Endothelial cell of umbilical vein (primary cell): ENCODE results near the gene C13orf46. TPM values are rescaled to one million over a fixed set of nuclear protein-coding genes. Genes with fewer than 3 reads are reported as not detected.
A peak's percentile ranks its signal among the peaks of the same experiment; 100 is the strongest.

Experiments
- BruUV-seq: library from RNA; stranded (reverse); fragments of 400-500 nt; replicated peaks from 2 replicates; lab custom pipeline; 2021; lab: Mats Ljungman, UMichigan
- CTCF ChIA-PET: fragments of 300-600, 350-600 bp; sonication (Branson Sonifier 250); formaldehyde crosslinking; loops from one replicate; lab custom pipeline; 2021; ENCODE audit warnings: antibody characterized with exemption, inconsistent platforms; lab: Charles Lee
- POLR2A ChIA-PET: fragments of 300-600, 350-600 bp; sonication (Branson Sonifier 250); formaldehyde crosslinking; loops from one replicate; lab custom pipeline; 2021; ENCODE audit warnings: antibody characterized with exemption, inconsistent platforms; lab: Charles Lee
- DNase-seq: peaks from one replicate; pipeline ENCODE4 v3.0.0-alpha.2; 2011; ENCODE audit warnings: low read depth, low spot score
- FAIRE-seq: peaks from 2 replicates; lab custom pipeline; 2011; peaks lifted over from hg19 to GRCh38; lab: Jason Lieb, UNC
- H2AFZ ChIP-seq: 2 replicates; pipeline ENCODE4 v1.6.0; 2012; ENCODE audit warnings: low read depth, low read length, control low read depth, inconsistent platforms
- H3K27ac ChIP-seq: 2 replicates; pipeline ENCODE4 v1.5.1; 2011; ENCODE audit warnings: low read depth, mild to moderate bottlenecking, control low read depth, low read length, moderate library complexity; ENCODE audit not compliant: insufficient read depth
- H3K27me3 ChIP-seq, 2 experiments: 2 replicates each; pipeline versions ENCODE4 v1.6.0 to v1.6.1; 2011; ENCODE audit warnings: low read length in 2 of 2, mixed read lengths in 1 of 2; ENCODE audit not compliant: control insufficient read depth in 2 of 2, insufficient read depth in 2 of 2
- H3K36me3 ChIP-seq, 2 experiments: 2 replicates in 1 of 2; 3 replicates in 1 of 2; pipeline ENCODE4 v1.5.1; 2011; ENCODE audit warnings: low read length in 2 of 2, mild to moderate bottlenecking in 1 of 2, moderate library complexity in 1 of 2; ENCODE audit not compliant: control insufficient read depth in 2 of 2, insufficient read depth in 2 of 2; ENCODE audit errors: extremely low read depth in 1 of 2
- H3K4me1 ChIP-seq: 3 replicates; pipeline ENCODE4 v1.5.1; 2011; ENCODE audit warnings: mild to moderate bottlenecking, low read length; ENCODE audit not compliant: control insufficient read depth, insufficient read depth; ENCODE audit errors: extremely low read depth
- H3K4me2 ChIP-seq: 2 replicates; pipeline ENCODE4 v1.6.1; 2011; ENCODE audit warnings: low read length, control low read depth, mixed read lengths; ENCODE audit not compliant: insufficient read depth
- H3K4me3 ChIP-seq, 3 experiments: fragments of 200-600 bp in 1 of 3; sonication (generic), shearing (Covaris generic) in 1 of 3; replicated peaks in 1 of 3; 2 replicates each; pipeline ENCODE4 v1.5.1; 2011 to 2016; ENCODE audit warnings: control low read depth in 3 of 3, low read length in 3 of 3, mild to moderate bottlenecking in 2 of 3, inconsistent platforms in 1 of 3, low read depth in 1 of 3, moderate library complexity in 1 of 3; ENCODE audit not compliant: insufficient read depth in 1 of 3
- H3K79me2 ChIP-seq: 2 replicates; pipeline ENCODE4 v1.6.0; 2012; ENCODE audit warnings: low read length, inconsistent platforms; ENCODE audit not compliant: control insufficient read depth, insufficient read depth
- H3K9ac ChIP-seq: replicated peaks from 2 replicates; pipeline ENCODE3; 2011; ENCODE audit warnings: low read length, control low read depth; ENCODE audit not compliant: insufficient read depth; ENCODE audit errors: extremely low read depth
- H3K9me1 ChIP-seq: replicated peaks from 3 replicates; pipeline ENCODE4 v1.6.0; 2011; ENCODE audit warnings: mild to moderate bottlenecking, low read length; ENCODE audit not compliant: control insufficient read depth, insufficient read depth; ENCODE audit errors: extremely low read depth
- H3K9me3 ChIP-seq: replicated peaks from 2 replicates; pipeline ENCODE4 v1.5.1; 2012; ENCODE audit warnings: low read length, inconsistent platforms; ENCODE audit not compliant: control insufficient read depth, insufficient read depth
- H4K20me1 ChIP-seq: replicated peaks from 2 replicates; pipeline ENCODE3; 2011; ENCODE audit warnings: mild to moderate bottlenecking, low read length; ENCODE audit not compliant: control insufficient read depth, insufficient read depth; ENCODE audit errors: extremely low read depth
- EZH2 ChIP-seq: IDR thresholded peaks from 2 replicates; pipeline ENCODE4 v1.6.1; 2012; ENCODE audit warnings: borderline replicate concordance, low read depth, mild to moderate bottlenecking, moderate library complexity, low read length, inconsistent platforms; ENCODE audit not compliant: severe bottlenecking
- FOS ChIP-seq: IDR thresholded peaks from 2 replicates; pipeline ENCODE4 v1.6.1; 2011; ENCODE audit warnings: mild to moderate bottlenecking, low read length, moderate library complexity, borderline replicate concordance; ENCODE audit not compliant: insufficient read depth
- GATA2 ChIP-seq: IDR thresholded peaks from 2 replicates; pipeline ENCODE4 v1.7.0; 2011; ENCODE audit warnings: low read depth, mild to moderate bottlenecking, moderate library complexity, mixed read lengths, low read length; ENCODE audit not compliant: insufficient read length, insufficient read depth
- JUN ChIP-seq: IDR thresholded peaks from 2 replicates; pipeline ENCODE4 v1.6.1; 2011; ENCODE audit warnings: borderline replicate concordance, low read depth; ENCODE audit not compliant: insufficient read length, insufficient read depth
- MYC ChIP-seq: IDR thresholded peaks from one replicate; pipeline ENCODE4 v1.6.1; 2011; ENCODE audit warnings: mild to moderate bottlenecking, low read depth, low read length
- POLR2A ChIP-seq: IDR thresholded peaks from 2 replicates; pipeline ENCODE4 v1.6.1; 2012; ENCODE audit warnings: low read depth, mild to moderate bottlenecking, control low read depth, low read length
- POLR2AphosphoS5 ChIP-seq: IDR thresholded peaks from 2 replicates; pipeline ENCODE4 v1.6.1; 2012; ENCODE audit warnings: low read depth, mild to moderate bottlenecking, control low read depth, low read length, moderate library complexity; ENCODE audit not compliant: insufficient read depth
- dilution Hi-C: fragments of 300-500 bp; cut with MboI; formaldehyde crosslinking; loops from one replicate; pipeline ENCODE4 v1.15.0; 2019; ENCODE audit warnings: low sequenced_read_pairs; ENCODE audit not compliant: extremely low pct_ligation_motif_present
- intact Hi-C: fragments of 100-400 bp; cut with micrococcal nuclease; formaldehyde crosslinking; loops from one replicate; pipeline ENCODE4 v1.10.0; 2022
- polyA plus RNA-seq, 4 experiments: library from polyadenylated mRNA; depleted of rRNA in 3 of 4; stranded (reverse) in 3 of 4; unstranded in 1 of 4; fragments of >200 nt; gene quantifications; 2 replicates each; pipeline versions ENCODE4 v1.2.1 to v1.2.3, GENCODE V29; 2011 to 2012; ENCODE audit warnings: missing spikeins in 1 of 4
- total RNA-seq: library from RNA; stranded (reverse); gene quantifications from 2 replicates; pipeline ENCODE4 v1.2.3, GENCODE V29; 2021
- TF ChIP-seq, protein P1 (sequence below): IDR thresholded peaks from 2 replicates; pipeline ENCODE4 v1.6.1; 2011; ENCODE audit not compliant: insufficient read depth, insufficient read length
- TF ChIP-seq, protein P2 (sequence below), 2 donors: IDR thresholded peaks; 1 replicate in 1 of 2; 2 replicates in 1 of 2; pipeline ENCODE4 v1.5.1; 2011; ENCODE audit warnings: low read length in 2 of 2, mild to moderate bottlenecking in 2 of 2, moderate library complexity in 2 of 2, control low read depth in 1 of 2, inconsistent platforms in 1 of 2, low read depth in 1 of 2; ENCODE audit not compliant: insufficient read depth in 1 of 2; ENCODE audit errors: extremely low read depth in 1 of 2

Gene C13orf46
- total and polyA plus RNA-seq, 2 donors (not counting 3 experiments of a cell fraction or from before 2014, with no cell fraction given), result 1.3 to 1.7 TPM

DNA sequence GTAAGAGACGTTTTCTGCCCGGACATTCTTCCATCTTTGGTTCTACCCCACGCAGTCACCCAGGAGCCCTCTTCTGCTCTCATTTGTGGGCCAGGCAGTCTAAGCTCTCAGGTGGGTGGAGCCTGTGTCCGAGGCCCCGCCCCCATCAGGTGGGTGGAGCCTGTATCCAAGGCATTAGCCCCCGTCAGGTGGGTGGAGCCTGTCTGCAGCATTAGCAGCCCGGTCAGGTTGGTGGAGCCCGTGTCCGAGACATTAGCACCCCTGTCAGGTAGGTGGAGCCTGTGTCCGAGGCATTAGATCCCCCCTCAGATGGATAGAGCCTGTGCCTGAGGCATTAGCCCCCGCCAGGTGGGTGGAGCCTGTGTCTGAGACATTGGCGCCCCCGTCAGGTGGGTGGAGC, 45.5 kb upstream of the C13orf46 start:
- no TSS peak for BruUV-seq
- Histone ChIP-seq H3K4me3 (no peak overlapping the region), H3K4me1 (no peaks in the 10 kb centered on the region), H3K9me3 (no peaks in the 10 kb centered on the region), H3K79me2 (peaks cover 2% of the 10 kb centered on the region), H3K27me3 (no peaks in the 10 kb centered on the region), H2AFZ (no peak overlapping the region), H4K20me1 (no peaks in the 10 kb centered on the region), H3K27ac (no peak overlapping the region), H3K36me3 (peaks cover 13 to 65% of the 10 kb centered on the region in 2 experiments), H3K4me2 (no peak overlapping the region), H3K9ac (no peak overlapping the region), H3K9me1 (no peaks in the 10 kb centered on the region)
- FAIRE-seq (peak; percentile 46), DNase-seq (no peak)
- dilution Hi-C loops, result no loop called here
- TF ChIP-seq MYC, result no peak
- TF ChIP-seq EZH2, result no peak
- no peak for TF ChIP-seq JUN
- TF ChIP-seq, protein P1, sequence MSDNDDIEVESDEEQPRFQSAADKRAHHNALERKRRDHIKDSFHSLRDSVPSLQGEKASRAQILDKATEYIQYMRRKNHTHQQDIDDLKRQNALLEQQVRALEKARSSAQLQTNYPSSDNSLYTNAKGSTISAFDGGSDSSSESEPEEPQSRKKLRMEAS, result no peak
- no peak for TF ChIP-seq POLR2A
- TF ChIP-seq, protein P2, sequence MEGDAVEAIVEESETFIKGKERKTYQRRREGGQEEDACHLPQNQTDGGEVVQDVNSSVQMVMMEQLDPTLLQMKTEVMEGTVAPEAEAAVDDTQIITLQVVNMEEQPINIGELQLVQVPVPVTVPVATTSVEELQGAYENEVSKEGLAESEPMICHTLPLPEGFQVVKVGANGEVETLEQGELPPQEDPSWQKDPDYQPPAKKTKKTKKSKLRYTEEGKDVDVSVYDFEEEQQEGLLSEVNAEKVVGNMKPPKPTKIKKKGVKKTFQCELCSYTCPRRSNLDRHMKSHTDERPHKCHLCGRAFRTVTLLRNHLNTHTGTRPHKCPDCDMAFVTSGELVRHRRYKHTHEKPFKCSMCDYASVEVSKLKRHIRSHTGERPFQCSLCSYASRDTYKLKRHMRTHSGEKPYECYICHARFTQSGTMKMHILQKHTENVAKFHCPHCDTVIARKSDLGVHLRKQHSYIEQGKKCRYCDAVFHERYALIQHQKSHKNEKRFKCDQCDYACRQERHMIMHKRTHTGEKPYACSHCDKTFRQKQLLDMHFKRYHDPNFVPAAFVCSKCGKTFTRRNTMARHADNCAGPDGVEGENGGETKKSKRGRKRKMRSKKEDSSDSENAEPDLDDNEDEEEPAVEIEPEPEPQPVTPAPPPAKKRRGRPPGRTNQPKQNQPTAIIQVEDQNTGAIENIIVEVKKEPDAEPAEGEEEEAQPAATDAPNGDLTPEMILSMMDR (IDR thresholded peaks at IDR 0.05; ENCODE audit: extremely low read depth in 1 of 2, insufficient read depth in 1 of 2, low read depth in 1 of 2, low read length in 2 of 2), result no peak
- TF ChIP-seq GATA2, result no peak
- no peak for TF ChIP-seq POLR2AphosphoS5
- no peak for TF ChIP-seq FOS
- ChIA-PET CTCF (no interaction called here), POLR2A (no interaction called here)
- intact Hi-C loops, result no loop called here
